SJCRH30 (cell line): ENCODE results near the gene PHF21B. TPM values are rescaled to one million over a fixed set of nuclear protein-coding genes. Genes with fewer than 3 reads are reported as not detected.

Experiments used
- DNase-seq, 2 experiments: peaks; one replicate each; pipeline ENCODE4 v3.0.0-alpha.2; 2015 to 2020
- H3K27ac ChIP-seq: fragments of 250-450 bp; sonication (Bioruptor Pico); 2 replicates; pipeline ENCODE4 v1.5.1; 2020; ENCODE audit warnings: mild to moderate bottlenecking, moderate library complexity
- H3K27me3 ChIP-seq: fragments of 250-450 bp; sonication (Bioruptor Pico); 2 replicates; pipeline ENCODE4 v1.5.1; 2020; ENCODE audit warnings: mild to moderate bottlenecking, moderate library complexity
- H3K36me3 ChIP-seq: fragments of 250-450 bp; sonication (Bioruptor Pico); 2 replicates; pipeline ENCODE4 v1.5.1; 2020; ENCODE audit warnings: mild to moderate bottlenecking, moderate library complexity
- H3K4me1 ChIP-seq: fragments of 250-450 bp; sonication (Bioruptor Pico); 2 replicates; pipeline ENCODE4 v1.5.1; 2020; ENCODE audit warnings: mild to moderate bottlenecking, moderate library complexity
- H3K4me3 ChIP-seq: fragments of 250-450 bp; sonication (Bioruptor Pico); 2 replicates; pipeline ENCODE4 v1.5.1; 2020; ENCODE audit warnings: mild to moderate bottlenecking, moderate library complexity
- H3K9me3 ChIP-seq: fragments of 250-450 bp; sonication (Bioruptor Pico); replicated peaks from 2 replicates; pipeline ENCODE4 v1.5.1; 2020; ENCODE audit warnings: mild to moderate bottlenecking, moderate library complexity
- total RNA-seq: library from RNA; depleted of rRNA; stranded (reverse); fragments of >200 nt; shearing (Covaris generic); gene quantifications from 2 replicates; pipeline ENCODE4 v1.2.3, GENCODE V29; 2014

Gene PHF21B
- total RNA-seq, 1 experiment from 2014 or later: 5.8 TPM

- Histone ChIP-seq H3K4me1 (no peaks in the 10 kb centered on the region), H3K9me3 (no peaks in the 10 kb centered on the region), H3K27me3 (no peaks in the 10 kb centered on the region), H3K27ac (no peak overlapping the region), H3K4me3 (no peak overlapping the region), H3K36me3 (no peaks in the 10 kb centered on the region)
- DNase-seq: no peak
These were observed 21.1 kb downstream of the PHF21B start for GRCh38 chr22:44988671-44989070.

- no peaks in the 10 kb centered on the region for H3K4me1 ChIP-seq
- no peak overlapping the region for H3K4me3 ChIP-seq
- H3K9me3 ChIP-seq: no peaks in the 10 kb centered on the region
- no peaks in the 10 kb centered on the region for H3K27me3 ChIP-seq
- no peak for DNase-seq
- H3K27ac ChIP-seq: no peak overlapping the region
- H3K36me3 ChIP-seq: no peaks in the 10 kb centered on the region
These were observed 22.9 kb downstream of the PHF21B start for GRCh38 chr22:44986926-44987325.

- H3K36me3 ChIP-seq: no peaks in the 10 kb centered on the region
- no peak for DNase-seq
- H3K27me3 ChIP-seq: no peaks in the 10 kb centered on the region
- H3K4me1 ChIP-seq: no peaks in the 10 kb centered on the region
- H3K9me3 ChIP-seq: no peaks in the 10 kb centered on the region
- H3K4me3 ChIP-seq: no peak overlapping the region
- H3K27ac ChIP-seq: no peak overlapping the region
These were observed 23.8 kb downstream of the PHF21B start for GRCh38 chr22:44985906-44986527.

GRCh38 chr22:44983878-44984482 is 25.8 kb downstream of the PHF21B start:
- H3K4me3 ChIP-seq: no peak overlapping the region
- H3K27ac ChIP-seq: no peak overlapping the region
- H3K36me3 ChIP-seq: no peaks in the 10 kb centered on the region
- no peaks in the 10 kb centered on the region for H3K9me3 ChIP-seq
- DNase-seq: no peak
- no peaks in the 10 kb centered on the region for H3K4me1 ChIP-seq
- H3K27me3 ChIP-seq: no peaks in the 10 kb centered on the region

- H3K9me3 ChIP-seq: no peaks in the 10 kb centered on the region
- H3K36me3 ChIP-seq: no peaks in the 10 kb centered on the region
- no peak for DNase-seq
- H3K4me3 ChIP-seq: no peak overlapping the region
- no peak overlapping the region for H3K27ac ChIP-seq
- H3K4me1 ChIP-seq: no peaks in the 10 kb centered on the region
- H3K27me3 ChIP-seq: no peaks in the 10 kb centered on the region
These were observed 27.4 kb downstream of the PHF21B start for GRCh38 chr22:44982445-44982844.

GRCh38 chr22:44981857-44982256 is 27.9 kb downstream of the PHF21B start:
- no peak for DNase-seq
- no peaks in the 10 kb centered on the region for H3K9me3 ChIP-seq
- H3K27ac ChIP-seq: no peak overlapping the region
- no peaks in the 10 kb centered on the region for H3K36me3 ChIP-seq
- H3K4me3 ChIP-seq: no peak overlapping the region
- H3K4me1 ChIP-seq: no peaks in the 10 kb centered on the region
- no peaks in the 10 kb centered on the region for H3K27me3 ChIP-seq

- H3K27me3 ChIP-seq: no peaks in the 10 kb centered on the region
- H3K9me3 ChIP-seq: no peaks in the 10 kb centered on the region
- no peak for DNase-seq
- no peaks in the 10 kb centered on the region for H3K36me3 ChIP-seq
- no peaks in the 10 kb centered on the region for H3K4me1 ChIP-seq
- H3K27ac ChIP-seq: no peak overlapping the region
- no peak overlapping the region for H3K4me3 ChIP-seq
These were observed 30.7 kb downstream of the PHF21B start for GRCh38 chr22:44979154-44979553.

GRCh38 chr22:44975427-44976262 is 34.2 kb downstream of the PHF21B start:
- H3K4me3 ChIP-seq: no peak overlapping the region
- no peaks in the 10 kb centered on the region for H3K36me3 ChIP-seq
- H3K27me3 ChIP-seq: no peaks in the 10 kb centered on the region
- no peaks in the 10 kb centered on the region for H3K9me3 ChIP-seq
- H3K27ac ChIP-seq: no peak overlapping the region
- H3K4me1 ChIP-seq: no peaks in the 10 kb centered on the region
- peak; percentile 85 to 90 for DNase-seq

GRCh38 chr22:44974454-44974853 is 35.4 kb downstream of the PHF21B start:
- H3K36me3 ChIP-seq: no peaks in the 10 kb centered on the region
- DNase-seq: no peak
- no peak overlapping the region for H3K27ac ChIP-seq
- H3K27me3 ChIP-seq: no peaks in the 10 kb centered on the region
- no peaks in the 10 kb centered on the region for H3K9me3 ChIP-seq
- no peak overlapping the region for H3K4me3 ChIP-seq
- H3K4me1 ChIP-seq: no peaks in the 10 kb centered on the region

GRCh38 chr22:44973829-44974228 is 36.0 kb downstream of the PHF21B start:
- DNase-seq: no peak
- Histone ChIP-seq H3K4me3 (no peak overlapping the region), H3K36me3 (no peaks in the 10 kb centered on the region), H3K4me1 (no peaks in the 10 kb centered on the region), H3K27me3 (no peaks in the 10 kb centered on the region), H3K27ac (no peak overlapping the region), H3K9me3 (no peaks in the 10 kb centered on the region)

- no peaks in the 10 kb centered on the region for H3K4me1 ChIP-seq
- H3K4me3 ChIP-seq: no peak overlapping the region
- H3K36me3 ChIP-seq: no peaks in the 10 kb centered on the region
- H3K9me3 ChIP-seq: no peaks in the 10 kb centered on the region
- H3K27me3 ChIP-seq: no peaks in the 10 kb centered on the region
- DNase-seq: no peak
- no peak overlapping the region for H3K27ac ChIP-seq
These were observed 37.3 kb downstream of the PHF21B start for GRCh38 chr22:44972363-44973083.

GRCh38 chr22:44971651-44972362 is 38.0 kb downstream of the PHF21B start:
- H3K36me3 ChIP-seq: no peaks in the 10 kb centered on the region
- H3K4me3 ChIP-seq: no peak overlapping the region
- H3K4me1 ChIP-seq: no peaks in the 10 kb centered on the region
- no peak overlapping the region for H3K27ac ChIP-seq
- no peak for DNase-seq
- no peaks in the 10 kb centered on the region for H3K27me3 ChIP-seq
- no peaks in the 10 kb centered on the region for H3K9me3 ChIP-seq

- no peak overlapping the region for H3K27ac ChIP-seq
These were observed 39.5 kb downstream of the PHF21B start for GRCh38 chr22:44970291-44970690.

GRCh38 chr22:44969817-44970216 is 40.0 kb downstream of the PHF21B start:
- no peak for DNase-seq
- H3K9me3 ChIP-seq: no peaks in the 10 kb centered on the region
- no peaks in the 10 kb centered on the region for H3K36me3 ChIP-seq
- H3K27me3 ChIP-seq: no peaks in the 10 kb centered on the region
- H3K27ac ChIP-seq: no peak overlapping the region
- no peaks in the 10 kb centered on the region for H3K4me1 ChIP-seq
- no peak overlapping the region for H3K4me3 ChIP-seq

More at GRCh38 chr22:44970291-44970690, 39.5 kb downstream of the PHF21B start:
- H3K4me1 ChIP-seq: no peaks in the 10 kb centered on the region
- H3K4me3 ChIP-seq: no peak overlapping the region
- no peaks in the 10 kb centered on the region for H3K9me3 ChIP-seq
- no peaks in the 10 kb centered on the region for H3K27me3 ChIP-seq
- no peaks in the 10 kb centered on the region for H3K36me3 ChIP-seq
- DNase-seq: no peak
